Endothelial cell (in vitro differentiated cells): ENCODE results near the gene DIDO1. TPM values are rescaled to one million over a fixed set of nuclear protein-coding genes. Genes with fewer than 3 reads are reported as not detected.

Experiments
- DNase-seq: peaks from one replicate; pipeline ENCODE4 v3.0.0; 2021; ENCODE audit warnings: low spot score
- H3K27ac Mint-ChIP-seq: one replicate; pipeline ENCODE4 v1.8.0; 2021; ENCODE audit warnings: mixed read lengths, inconsistent platforms; ENCODE audit not compliant: unreplicated experiment
- H3K27me3 Mint-ChIP-seq: one replicate; pipeline ENCODE4 v1.8.0; 2021; ENCODE audit warnings: mild to moderate bottlenecking, moderate library complexity, mixed read lengths, inconsistent platforms; ENCODE audit not compliant: unreplicated experiment
- H3K36me3 Mint-ChIP-seq: one replicate; pipeline ENCODE4 v1.8.0; 2021; ENCODE audit warnings: mild to moderate bottlenecking, low read depth, mixed read lengths, inconsistent platforms; ENCODE audit not compliant: unreplicated experiment
- H3K4me1 Mint-ChIP-seq: one replicate; pipeline ENCODE4 v1.8.0; 2021; ENCODE audit warnings: mild to moderate bottlenecking, mixed read lengths, inconsistent platforms; ENCODE audit not compliant: unreplicated experiment
- H3K4me3 Mint-ChIP-seq: one replicate; pipeline ENCODE4 v1.8.0; 2021; ENCODE audit warnings: mild to moderate bottlenecking, mixed read lengths, inconsistent platforms; ENCODE audit not compliant: unreplicated experiment
- H3K9me3 Mint-ChIP-seq: one replicate; pipeline ENCODE4 v1.8.0; 2021; ENCODE audit warnings: mixed read lengths, inconsistent platforms; ENCODE audit not compliant: unreplicated experiment
- total RNA-seq: library from RNA; stranded (reverse); fragmentation: NEBNext Ultra II Directional; extraction: Animal tissue kit (Norgen Biotek cat#: 25700); gene quantifications from one replicate; pipeline ENCODE4 v1.2.1, GENCODE V29; 2021; ENCODE audit not compliant: unreplicated experiment
- TF ChIP-seq, protein P1 (sequence below): fragments of 200-600 bp; sonication (generic); IDR thresholded peaks from one replicate; pipeline ENCODE4 v1.5.0; 2021; ENCODE audit warnings: antibody characterized with exemption; ENCODE audit not compliant: unreplicated experiment

Gene DIDO1
- total RNA-seq, 1 donor from 2014 or later = 61.0 TPM

DNA sequence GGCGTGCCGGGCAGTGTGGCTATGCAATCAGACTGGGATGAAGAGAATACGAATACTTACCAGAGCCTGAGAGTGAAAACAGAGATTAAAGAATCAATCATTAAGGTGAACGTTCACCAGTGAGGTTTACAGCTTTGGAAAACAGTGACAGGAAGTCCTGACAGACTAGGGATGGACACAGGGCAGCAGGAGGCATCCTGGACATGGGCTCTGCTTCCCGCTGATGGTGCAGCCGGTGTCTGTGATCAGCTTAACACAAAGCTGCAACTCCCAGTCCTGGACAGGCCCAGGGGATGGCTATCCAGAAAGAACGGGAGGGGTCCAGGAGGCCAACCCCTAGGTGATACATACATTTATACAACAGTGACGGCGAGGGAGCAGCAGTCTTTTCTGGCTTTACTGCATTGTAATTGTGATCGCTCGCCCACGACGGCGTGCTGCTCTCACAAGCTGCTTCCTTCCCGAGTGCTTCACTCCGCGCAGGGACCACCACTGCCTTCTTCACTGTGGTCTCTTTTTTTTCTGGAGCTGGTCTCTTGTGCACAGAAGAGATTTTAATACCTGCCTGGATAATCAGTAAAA is 20.7 kb downstream of the DIDO1 start:
- Mint-ChIP-seq H3K4me1 (peaks cover 20% of the 10 kb centered on the region), H3K27me3 (peaks cover 5% of the 10 kb centered on the region), H3K36me3 (peaks cover 69% of the 10 kb centered on the region), H3K9me3 (no peaks in the 10 kb centered on the region), H3K4me3 (peak overlapping the region; percentile 35), H3K27ac (peak overlapping the region; percentile 58)
- TF ChIP-seq, protein P1, sequence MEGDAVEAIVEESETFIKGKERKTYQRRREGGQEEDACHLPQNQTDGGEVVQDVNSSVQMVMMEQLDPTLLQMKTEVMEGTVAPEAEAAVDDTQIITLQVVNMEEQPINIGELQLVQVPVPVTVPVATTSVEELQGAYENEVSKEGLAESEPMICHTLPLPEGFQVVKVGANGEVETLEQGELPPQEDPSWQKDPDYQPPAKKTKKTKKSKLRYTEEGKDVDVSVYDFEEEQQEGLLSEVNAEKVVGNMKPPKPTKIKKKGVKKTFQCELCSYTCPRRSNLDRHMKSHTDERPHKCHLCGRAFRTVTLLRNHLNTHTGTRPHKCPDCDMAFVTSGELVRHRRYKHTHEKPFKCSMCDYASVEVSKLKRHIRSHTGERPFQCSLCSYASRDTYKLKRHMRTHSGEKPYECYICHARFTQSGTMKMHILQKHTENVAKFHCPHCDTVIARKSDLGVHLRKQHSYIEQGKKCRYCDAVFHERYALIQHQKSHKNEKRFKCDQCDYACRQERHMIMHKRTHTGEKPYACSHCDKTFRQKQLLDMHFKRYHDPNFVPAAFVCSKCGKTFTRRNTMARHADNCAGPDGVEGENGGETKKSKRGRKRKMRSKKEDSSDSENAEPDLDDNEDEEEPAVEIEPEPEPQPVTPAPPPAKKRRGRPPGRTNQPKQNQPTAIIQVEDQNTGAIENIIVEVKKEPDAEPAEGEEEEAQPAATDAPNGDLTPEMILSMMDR = no peak
- DNase-seq = no peak

DNA sequence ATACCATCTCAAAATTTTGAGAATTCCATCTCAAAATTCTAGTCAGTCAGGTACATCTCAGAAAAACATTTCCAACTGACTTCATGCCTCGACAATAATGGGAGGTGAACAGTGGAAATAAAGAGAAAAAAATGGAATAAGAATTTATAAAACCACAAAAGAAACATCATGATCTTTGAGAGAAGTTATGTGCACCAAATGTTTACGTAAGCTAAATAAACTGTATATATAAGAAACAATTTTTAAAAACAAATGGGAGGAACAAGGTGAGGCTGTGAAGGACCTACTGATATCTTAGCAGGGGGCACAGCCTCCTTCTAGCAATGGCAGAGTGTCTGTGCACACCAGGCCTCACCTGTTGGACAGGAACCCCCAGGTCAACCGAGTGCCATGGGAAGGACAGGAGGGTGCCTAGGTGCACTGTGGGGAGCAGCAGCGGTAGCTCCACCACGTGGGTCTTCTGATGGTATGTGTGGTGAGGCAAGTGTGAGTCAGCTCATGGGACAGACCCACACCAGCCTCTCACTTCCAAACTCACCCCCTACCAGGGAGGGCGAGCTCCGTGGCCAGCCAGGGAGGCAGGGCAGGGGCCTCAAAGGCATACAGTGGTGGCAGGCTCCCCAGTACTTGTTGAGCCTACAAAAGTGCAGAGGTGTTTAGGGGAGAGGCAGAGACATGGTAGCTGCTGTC is 23.2 kb downstream of the DIDO1 start:
- Mint-ChIP-seq H3K4me1 (peaks cover 26% of the 10 kb centered on the region), H3K27me3 (peaks cover 8% of the 10 kb centered on the region), H3K27ac (no peak overlapping the region), H3K9me3 (no peaks in the 10 kb centered on the region), H3K36me3 (peaks cover 48% of the 10 kb centered on the region), H3K4me3 (no peak overlapping the region)
- TF ChIP-seq, protein P1 = no peak
- no peak for DNase-seq

DNA sequence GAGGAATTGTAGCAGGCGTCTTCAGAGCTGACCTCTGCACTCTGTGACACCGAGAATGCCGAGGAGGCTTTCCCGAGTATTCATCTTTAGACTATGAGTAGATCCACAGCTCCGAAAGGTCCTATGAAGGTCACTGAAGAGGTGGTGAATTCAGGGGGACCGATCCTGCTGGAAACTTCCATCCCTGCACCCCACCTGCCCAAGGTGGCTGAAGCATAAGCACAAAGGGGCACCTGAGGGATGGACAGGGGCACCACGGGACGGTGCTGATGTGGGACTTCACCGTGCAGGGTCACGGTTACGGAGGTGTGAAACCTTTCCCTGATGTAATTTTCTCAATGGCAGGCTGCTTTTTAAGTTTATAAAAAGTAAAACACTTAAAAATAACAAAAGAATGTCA is 24.4 kb downstream of the DIDO1 start:
- TF ChIP-seq, protein P1 = no peak
- peaks cover 38% of the 10 kb centered on the region for H3K36me3 Mint-ChIP-seq
- no peak for DNase-seq
- peaks cover 22% of the 10 kb centered on the region for H3K4me1 Mint-ChIP-seq
- no peak overlapping the region for H3K27ac Mint-ChIP-seq
- H3K27me3 Mint-ChIP-seq = peaks cover 8% of the 10 kb centered on the region
- no peaks in the 10 kb centered on the region for H3K9me3 Mint-ChIP-seq
- no peak overlapping the region for H3K4me3 Mint-ChIP-seq

DNA sequence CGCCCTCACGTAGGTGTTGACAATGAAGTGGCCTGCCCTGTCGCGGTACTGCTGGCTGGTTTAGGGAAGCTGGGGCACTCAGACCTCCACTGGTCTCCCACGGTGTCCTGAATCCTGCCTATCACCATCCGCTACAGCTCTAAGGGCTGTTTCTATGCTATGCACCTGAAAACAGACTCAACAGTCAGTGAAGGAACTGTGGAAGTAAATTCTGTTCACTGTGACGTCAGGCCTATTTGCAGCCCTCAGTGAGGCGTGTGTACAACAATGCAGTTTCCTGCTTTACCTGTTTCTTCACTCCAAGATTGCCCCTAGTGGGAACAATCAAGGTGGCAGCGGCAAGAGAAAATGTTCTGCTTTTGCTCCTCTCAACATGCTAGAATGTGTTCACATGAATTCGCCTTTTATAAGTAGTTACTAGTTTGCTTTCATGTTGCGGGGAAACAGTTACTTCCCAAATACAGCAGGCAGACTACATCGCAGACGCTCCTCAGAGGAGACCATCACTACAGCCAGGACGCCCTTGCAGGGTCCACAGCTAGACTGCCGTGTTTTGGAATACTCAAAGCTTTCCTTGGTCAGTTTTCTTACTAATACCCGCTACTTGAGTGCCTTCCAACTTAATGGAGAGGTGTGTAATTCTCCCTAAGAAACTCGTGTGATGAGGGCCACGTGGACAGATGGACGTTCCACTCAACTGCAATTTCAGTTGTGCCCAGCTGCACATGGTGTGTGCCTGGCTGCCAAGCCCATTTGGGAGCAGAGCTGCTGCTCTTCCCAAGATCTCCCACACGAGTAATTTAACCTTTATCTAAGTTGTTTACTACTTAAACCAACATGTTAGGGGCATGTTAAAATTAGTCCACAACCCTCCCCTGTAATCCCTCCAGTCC is 25.4 kb downstream of the DIDO1 start:
- H3K27me3 Mint-ChIP-seq = peaks cover 9% of the 10 kb centered on the region
- H3K36me3 Mint-ChIP-seq = peaks cover 29% of the 10 kb centered on the region
- no peaks in the 10 kb centered on the region for H3K9me3 Mint-ChIP-seq
- H3K4me3 Mint-ChIP-seq = no peak overlapping the region
- TF ChIP-seq, protein P1 = no peak
- peak; percentile 43 for DNase-seq
- H3K4me1 Mint-ChIP-seq = peaks cover 20% of the 10 kb centered on the region
- peak overlapping the region; percentile 94 for H3K27ac Mint-ChIP-seq
